ENCODE results near the gene YBX1. TPM values are rescaled to one million over a fixed set of nuclear protein-coding genes. Genes with fewer than 3 reads are reported as not detected.

The YBX1 gene
- total RNA-seq: 1,000 to 10,000 TPM; 1,101 to 1,134 TPM

DNA sequence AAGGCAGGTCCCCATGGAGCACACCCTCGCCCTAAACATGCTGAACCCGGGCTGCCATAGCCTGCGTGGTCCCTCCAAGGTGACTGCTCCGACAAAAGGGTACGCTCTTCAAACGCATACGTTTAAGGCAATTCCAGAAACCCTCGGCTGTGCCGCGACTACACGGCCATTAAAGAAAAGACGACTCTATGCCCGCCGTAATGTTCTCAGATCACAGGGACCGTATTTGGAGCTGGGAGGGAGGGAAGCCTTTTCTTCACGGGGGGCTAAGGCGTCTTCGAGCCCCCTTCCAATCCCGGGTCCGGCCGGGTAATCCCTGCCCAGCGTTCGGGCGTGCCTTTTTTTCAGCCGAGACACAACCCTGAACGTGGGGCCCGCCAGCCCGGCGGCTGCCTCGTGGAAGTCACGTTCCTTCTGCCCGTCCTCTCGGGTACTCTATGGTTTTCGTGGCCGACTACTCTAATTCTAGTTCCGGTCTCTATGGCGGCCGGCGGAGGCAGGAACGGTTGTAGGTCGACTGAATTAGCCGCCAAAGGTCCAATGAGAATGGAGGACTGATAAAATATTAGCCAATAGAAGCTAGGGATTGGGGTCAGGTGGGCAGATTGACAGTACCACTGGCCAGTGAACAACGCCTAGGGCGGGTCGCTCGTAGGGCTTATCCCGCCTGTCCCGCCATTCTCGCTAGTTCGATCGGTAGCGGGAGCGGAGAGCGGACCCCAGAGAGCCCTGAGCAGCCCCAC, at the start of gene YBX1:
TSS of gene YBX1 (plus strand) at position 678 of the 743 bp plus-strand sequence. CDS start 148 bp downstream, outside the sequence.
- H3K36me3 Mint-ChIP-seq: peaks cover 35% of the 10 kb centered on the region
- H3K27me3 Mint-ChIP-seq: no peaks in the 10 kb centered on the region
- H3K4me1 Mint-ChIP-seq (ENCODE audit: low read depth): peaks cover 45% of the 10 kb centered on the region
- peak within 1 kb of the TSS; percentile 93 for H3K4me3 Mint-ChIP-seq
- intact Hi-C loops (cut with micrococcal nuclease): loop anchor here (1.0 to 5.0 kb wide), 7 partner anchors 21 to 347 kb away; partner anchors contain the start of genes C1orf50, FOXJ3, P3H1 and PPCS
- CTCF ChIA-PET: interaction anchor here (0.6 to 2.5 kb wide), 5 partner anchors 9 to 104 kb away, joined by 3 to 8 read pairs (median 5); partner anchors contain the start of gene PPIH
- POLR2A ChIA-PET: interaction anchor here (1.1 to 4.4 kb wide), 14 partner anchors 10 to 261 kb away, joined by 3 to 32 read pairs (median 6); partner anchors contain the start of genes C1orf50, P3H1 and PPIH
- DNase-seq: peak; percentile 97
- H3K27ac Mint-ChIP-seq: peak within 1 kb of the TSS; percentile 97
- H3K9me3 Mint-ChIP-seq: no peaks in the 10 kb centered on the region

DNA sequence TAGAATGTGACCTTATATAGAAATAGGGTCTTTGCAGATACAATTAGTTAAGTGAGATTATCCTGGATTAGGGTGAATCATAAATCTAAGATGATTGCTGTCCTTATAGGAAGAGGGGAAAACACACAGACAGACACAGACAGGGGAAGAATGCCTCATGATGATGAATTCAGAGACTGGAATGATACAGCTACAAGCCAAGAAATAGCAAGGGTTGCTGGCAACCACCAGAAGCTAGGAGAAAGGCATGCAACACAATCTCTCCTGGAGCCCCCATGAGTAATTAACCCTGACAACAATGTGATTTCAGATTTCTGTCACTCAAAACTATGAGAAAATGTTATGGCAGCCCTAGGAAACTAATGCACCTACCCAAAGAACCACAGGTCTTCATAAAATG, 43.1 kb upstream of the YBX1 start:
- intact Hi-C loops (cut with micrococcal nuclease): no loop called here
- Mint-ChIP-seq H3K4me1 (ENCODE audit: low read depth) (no peaks in the 10 kb centered on the region), H3K36me3 (no peaks in the 10 kb centered on the region), H3K9me3 (no peaks in the 10 kb centered on the region), H3K27me3 (no peaks in the 10 kb centered on the region), H3K27ac (no peak overlapping the region), H3K4me3 (no peak overlapping the region)
- ChIA-PET CTCF (interaction anchor here (0.8 kb wide), 1 partner anchor 19 kb away, joined by 4 read pairs; no protein-coding TSS in a partner anchor), POLR2A (interaction anchor here (0.6 kb wide), 1 partner anchor 120 kb away, joined by 3 read pairs; no protein-coding TSS in a partner anchor)
- DNase-seq: no peak

DNA sequence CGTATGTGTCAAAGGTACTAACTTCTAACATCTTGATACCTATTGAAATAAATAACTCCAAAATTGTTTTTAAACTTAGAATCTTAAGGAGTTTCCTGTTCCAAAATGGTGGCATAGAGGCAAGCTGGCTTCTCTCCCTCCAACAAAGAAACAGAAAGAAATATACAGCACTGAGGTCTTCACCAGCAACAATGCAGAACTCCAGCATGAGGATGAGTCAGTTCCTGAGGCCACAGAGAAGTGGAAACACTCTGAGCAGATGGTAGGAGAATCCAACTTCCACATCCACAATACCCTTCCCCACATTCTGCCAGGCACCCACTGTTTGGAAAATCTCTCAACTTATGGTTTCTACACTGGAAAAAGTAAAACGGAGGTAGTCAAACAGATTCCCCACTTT, 36.2 kb upstream of the YBX1 start:
- Mint-ChIP-seq H3K9me3 (peaks cover 11% of the 10 kb centered on the region), H3K4me3 (no peak overlapping the region), H3K27ac (no peak overlapping the region), H3K27me3 (no peaks in the 10 kb centered on the region), H3K36me3 (peaks cover 17% of the 10 kb centered on the region), H3K4me1 (ENCODE audit: low read depth) (no peaks in the 10 kb centered on the region)
- ChIA-PET CTCF (interaction anchor here (1.2 kb wide), 1 partner anchor 45 kb away, joined by 3 read pairs; no protein-coding TSS in a partner anchor), POLR2A (no interaction called here)
- intact Hi-C loops (cut with micrococcal nuclease): no loop called here
- no peak for DNase-seq

- Mint-ChIP-seq H3K4me1 (ENCODE audit: low read depth) (peaks cover 37% of the 10 kb centered on the region), H3K36me3 (peaks cover 22% of the 10 kb centered on the region), H3K9me3 (no peaks in the 10 kb centered on the region), H3K4me3 (peak overlapping the region; percentile 98), H3K27me3 (no peaks in the 10 kb centered on the region), H3K27ac (peak overlapping the region; percentile 95)
- intact Hi-C loops (cut with micrococcal nuclease): loop anchor here (5.0 kb wide), 1 partner anchor 190 kb away; the partner anchor contains the start of gene ZNF691
- CTCF ChIA-PET: interaction anchor here (0.6 to 1.9 kb wide), 7 partner anchors 19 to 416 kb away, joined by 3 to 7 read pairs (median 3); partner anchors contain the start of genes YBX1 and ZNF691
- POLR2A ChIA-PET: interaction anchor here (1.2 to 1.3 kb wide), 2 partner anchors 9 to 109 kb away, joined by 5 to 8 read pairs; partner anchors contain the start of genes C1orf50 and P3H1
- DNase-seq: no peak
These were observed 25.0 kb upstream of the YBX1 start for GRCh38 chr1:42657201-42657600.

DNA sequence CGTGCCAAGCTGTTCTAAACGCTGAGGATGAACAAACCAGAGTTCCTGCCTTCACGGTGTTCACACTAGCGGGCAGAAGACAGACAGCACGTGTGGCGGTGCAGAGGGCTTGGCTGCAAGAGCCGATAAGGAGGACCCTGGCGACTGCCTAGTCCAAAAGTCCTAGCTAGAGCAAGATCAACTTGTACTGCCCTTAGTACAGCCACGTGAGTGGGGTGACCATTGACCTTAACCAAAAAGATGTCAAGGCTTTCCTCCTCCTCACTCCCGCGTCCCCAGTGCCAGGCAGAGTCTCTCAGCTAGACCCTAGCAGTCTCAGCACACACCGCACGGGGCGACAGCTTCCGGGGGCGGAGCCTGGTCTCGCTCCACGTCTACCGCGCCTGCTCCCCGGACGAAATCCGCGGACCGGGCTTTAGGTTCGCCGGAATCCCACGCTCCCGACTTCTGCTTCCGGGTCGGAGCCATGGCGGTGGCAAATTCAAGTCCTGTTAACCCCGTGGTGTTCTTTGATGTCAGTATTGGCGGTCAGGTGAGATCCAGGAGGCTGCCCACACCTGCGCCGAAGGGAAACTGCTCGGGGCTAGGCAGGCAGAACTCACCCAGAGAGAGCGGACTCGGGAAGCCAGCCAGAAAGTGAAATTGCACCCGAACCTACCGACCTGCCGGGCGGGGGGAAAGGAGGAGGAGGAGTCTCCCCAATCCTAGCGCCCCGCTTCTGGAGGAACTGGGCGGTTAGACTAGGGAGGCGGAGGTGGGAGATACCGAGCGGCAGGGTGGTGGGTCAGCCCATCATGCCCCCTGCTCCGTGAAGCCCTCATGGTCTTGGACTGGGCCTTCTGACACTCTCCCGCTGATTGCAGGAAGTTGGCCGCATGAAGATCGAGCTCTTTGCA, 24.0 kb upstream of the YBX1 start, which contains the start of gene PPIH:
TSS of gene PPIH (plus strand) at position 443 of the 896 bp plus-strand sequence. CDS start at position 467, 24 bp downstream.
- POLR2A ChIA-PET: interaction anchor here (0.9 to 1.8 kb wide), 5 partner anchors 8 to 195 kb away, joined by 3 to 29 read pairs (median 5); partner anchors contain the start of genes C1orf50, CCDC30, P3H1 and YBX1

GRCh38 chr1:42658877-42659337, 23.3 kb upstream of the YBX1 start:
- intact Hi-C loops (cut with micrococcal nuclease): loop anchor here (1.0 to 5.0 kb wide), 4 partner anchors 23 to 196 kb away; partner anchors contain the start of genes C1orf50, CCDC30, P3H1 and YBX1
- POLR2A ChIA-PET: interaction anchor here (1.3 to 1.8 kb wide), 2 partner anchors 24 to 29 kb away, joined by 4 to 29 read pairs; partner anchors contain the start of gene YBX1
- Mint-ChIP-seq H3K27me3 (no peaks in the 10 kb centered on the region), H3K9me3 (no peaks in the 10 kb centered on the region), H3K4me1 (ENCODE audit: low read depth) (peaks cover 37% of the 10 kb centered on the region), H3K27ac (peak overlapping the region; percentile 95), H3K4me3 (peak overlapping the region; percentile 98), H3K36me3 (peaks cover 33% of the 10 kb centered on the region)
- no peak for DNase-seq
- CTCF ChIA-PET: interaction anchor here (1.2 to 1.9 kb wide), 2 partner anchors 23 to 24 kb away, joined by 6 to 7 read pairs; partner anchors contain the start of gene YBX1

More for the DNA sequence above, 24.0 kb upstream of the YBX1 start, which contains the start of gene PPIH:
- Mint-ChIP-seq H3K4me3 (peak within 1 kb of the TSS; percentile 98), H3K27ac (peak within 1 kb of the TSS; percentile 95), H3K36me3 (peaks cover 27% of the 10 kb centered on the region), H3K4me1 (ENCODE audit: low read depth) (peaks cover 37% of the 10 kb centered on the region), H3K9me3 (no peaks in the 10 kb centered on the region), H3K27me3 (no peaks in the 10 kb centered on the region)
- CTCF ChIA-PET: interaction anchor here (0.6 to 1.9 kb wide), 9 partner anchors 8 to 415 kb away, joined by 3 to 7 read pairs (median 3); partner anchors contain the start of genes C1orf50, P3H1, YBX1 and ZNF691
- intact Hi-C loops (cut with micrococcal nuclease): loop anchor here (1.0 to 5.0 kb wide), 4 partner anchors 24 to 195 kb away; partner anchors contain the start of genes C1orf50, CCDC30, P3H1 and YBX1
- DNase-seq: peak; percentile 97

DNA sequence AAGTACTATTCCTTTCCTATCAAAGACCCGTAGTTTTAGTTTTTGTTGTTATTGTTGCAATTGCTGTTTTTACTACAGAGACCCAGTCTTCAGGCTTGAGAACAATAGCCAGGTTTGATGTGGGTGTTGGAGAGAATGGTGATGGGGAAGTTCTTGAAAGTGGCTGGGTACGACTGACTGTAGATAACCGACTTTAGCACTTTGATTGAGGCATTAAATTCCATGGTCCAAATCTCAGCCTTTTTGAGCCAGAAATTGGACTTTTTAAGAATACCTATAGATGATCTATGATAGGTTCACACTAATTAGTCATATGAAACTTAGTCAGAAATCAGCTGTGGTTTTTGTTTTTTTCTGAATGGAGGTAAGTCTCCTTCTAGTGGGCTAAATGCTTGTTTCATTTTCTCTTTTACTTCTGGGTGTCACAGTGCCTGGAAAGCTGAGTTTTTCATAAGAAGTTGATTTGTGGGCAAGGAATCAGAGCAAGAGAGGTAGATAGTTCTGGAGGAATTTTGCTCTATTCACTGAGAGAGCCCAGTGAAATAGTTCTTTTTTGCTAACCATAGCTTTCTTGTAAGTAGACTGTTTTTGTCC, 21.2 kb upstream of the YBX1 start:
- Mint-ChIP-seq H3K36me3 (peaks cover 46% of the 10 kb centered on the region), H3K9me3 (no peaks in the 10 kb centered on the region), H3K4me1 (ENCODE audit: low read depth) (peaks cover 37% of the 10 kb centered on the region), H3K27me3 (no peaks in the 10 kb centered on the region), H3K27ac (peak overlapping the region; percentile 71), H3K4me3 (peak overlapping the region; percentile 4)
- CTCF ChIA-PET: interaction anchor here (0.5 to 2.2 kb wide), 6 partner anchors 20 to 185 kb away, joined by 3 to 8 read pairs (median 5); partner anchors contain the start of genes YBX1 and ZNF691
- intact Hi-C loops (cut with micrococcal nuclease): loop anchor here (1.0 kb wide), 1 partner anchor 20 kb away; no protein-coding TSS in a partner anchor
- POLR2A ChIA-PET: interaction anchor here (1.0 to 2.6 kb wide), 2 partner anchors 22 to 105 kb away, joined by 5 to 24 read pairs; partner anchors contain the start of genes C1orf50, P3H1 and YBX1
- no peak for DNase-seq

- Mint-ChIP-seq H3K4me3 (no peak overlapping the region), H3K4me1 (ENCODE audit: low read depth) (peaks cover 2% of the 10 kb centered on the region), H3K36me3 (peaks cover 37% of the 10 kb centered on the region), H3K9me3 (no peaks in the 10 kb centered on the region), H3K27ac (no peak overlapping the region), H3K27me3 (no peaks in the 10 kb centered on the region)
- ChIA-PET CTCF (no interaction called here), POLR2A (interaction anchor here (1.0 kb wide), 1 partner anchor 12 kb away, joined by 3 read pairs; the partner anchor contains the start of gene YBX1)
- intact Hi-C loops (cut with micrococcal nuclease): no loop called here
- no peak for DNase-seq
These were observed 12.3 kb upstream of the YBX1 start for GRCh38 chr1:42669936-42670335.

DNA sequence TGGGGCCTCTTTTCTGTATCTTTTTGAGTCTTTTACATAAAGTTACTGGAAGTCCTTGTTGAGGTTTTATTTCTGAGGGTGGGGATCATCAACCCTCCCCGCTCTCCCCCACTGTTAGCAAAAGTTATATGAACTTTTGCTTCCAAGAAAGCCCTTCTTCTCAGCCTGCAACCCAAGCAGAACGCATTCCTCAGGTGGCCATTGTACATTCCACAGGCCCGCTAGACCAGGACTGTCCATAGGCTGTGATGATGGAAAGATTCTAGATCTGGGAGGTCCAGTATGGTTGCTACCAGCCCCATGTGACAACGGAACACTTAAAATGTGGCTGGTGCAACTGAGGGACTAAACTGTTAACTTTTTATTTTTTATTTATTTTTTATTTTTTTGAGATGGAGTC, 11.8 kb upstream of the YBX1 start:
- no peaks in the 10 kb centered on the region for H3K9me3 Mint-ChIP-seq

DNA sequence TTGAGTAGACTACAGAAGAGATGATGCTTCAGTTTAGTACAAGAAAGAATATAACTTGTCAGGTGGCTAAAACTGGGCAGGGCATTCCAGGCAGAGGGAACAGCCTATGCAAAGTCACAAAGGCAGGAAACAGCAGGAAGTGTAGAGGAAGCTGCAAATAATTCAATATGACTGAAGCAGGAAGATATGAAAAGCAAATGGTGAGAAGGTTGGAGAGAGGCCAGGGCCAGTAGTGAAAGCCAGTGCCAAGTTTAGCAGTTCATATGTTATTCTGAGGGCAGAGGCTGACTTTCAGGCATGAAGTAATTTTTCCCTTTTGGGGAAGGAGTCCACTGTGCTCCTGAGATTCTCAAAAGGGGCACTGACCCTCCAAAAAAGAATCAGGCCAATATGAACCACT, 8.0 kb upstream of the YBX1 start:
- Mint-ChIP-seq H3K27me3 (no peaks in the 10 kb centered on the region), H3K4me3 (no peak overlapping the region), H3K4me1 (ENCODE audit: low read depth) (peaks cover 2% of the 10 kb centered on the region), H3K36me3 (peaks cover 23% of the 10 kb centered on the region), H3K27ac (no peak overlapping the region), H3K9me3 (no peaks in the 10 kb centered on the region)
- ChIA-PET CTCF (no interaction called here), POLR2A (no interaction called here)
- intact Hi-C loops (cut with micrococcal nuclease): no loop called here
- DNase-seq: no peak

More for the DNA sequence above, 11.8 kb upstream of the YBX1 start:
- peaks cover 39% of the 10 kb centered on the region for H3K36me3 Mint-ChIP-seq
- intact Hi-C loops (cut with micrococcal nuclease): no loop called here
- peaks cover 2% of the 10 kb centered on the region for H3K4me1 Mint-ChIP-seq (ENCODE audit: low read depth)
- no peak overlapping the region for H3K27ac Mint-ChIP-seq
- CTCF ChIA-PET: no interaction called here
- POLR2A ChIA-PET: no interaction called here
- H3K27me3 Mint-ChIP-seq: no peaks in the 10 kb centered on the region
- no peak for DNase-seq
- H3K4me3 Mint-ChIP-seq: no peak overlapping the region
